Central memory CD8-positive, alpha-beta T cell (primary cell): ENCODE results near the gene MRTFB.

ENCODE experiments used
- ATAC-seq: fragments of 150-1000 bp; cut with Tn5 transposase; replicated peaks from 2 replicates; pipeline ENCODE4 v1.10.0; 2022; ENCODE audit warnings: mild to moderate bottlenecking, moderate FRiP score, moderate number of reproducible peaks; ENCODE audit not compliant: poor library complexity, severe bottlenecking; ENCODE audit errors: extremely low read depth
- DNase-seq, 2 donors: peaks; one replicate each; pipeline ENCODE4 v3.0.0; 2021; ENCODE audit warnings: low spot score in 2 of 2
- H3K27ac Mint-ChIP-seq: one replicate; pipeline ENCODE4 v1.8.0; 2022; ENCODE audit warnings: low read depth, mild to moderate bottlenecking, moderate library complexity, mixed read lengths
- H3K27me3 Mint-ChIP-seq: one replicate; pipeline ENCODE4 v1.8.0; 2022; ENCODE audit warnings: mixed read lengths
- H3K36me3 Mint-ChIP-seq: one replicate; pipeline ENCODE4 v1.8.0; 2022; ENCODE audit warnings: mild to moderate bottlenecking, moderate library complexity, mixed read lengths; ENCODE audit not compliant: insufficient read depth
- H3K4me1 Mint-ChIP-seq: one replicate; pipeline ENCODE4 v1.8.0; 2022; ENCODE audit warnings: mixed read lengths
- H3K4me3 Mint-ChIP-seq: one replicate; pipeline ENCODE4 v1.8.0; 2022; ENCODE audit warnings: mild to moderate bottlenecking, moderate library complexity, mixed read lengths
- H3K9me3 Mint-ChIP-seq: one replicate; pipeline ENCODE4 v1.8.0; 2022; ENCODE audit warnings: mixed read lengths

MRTFB gene

DNA sequence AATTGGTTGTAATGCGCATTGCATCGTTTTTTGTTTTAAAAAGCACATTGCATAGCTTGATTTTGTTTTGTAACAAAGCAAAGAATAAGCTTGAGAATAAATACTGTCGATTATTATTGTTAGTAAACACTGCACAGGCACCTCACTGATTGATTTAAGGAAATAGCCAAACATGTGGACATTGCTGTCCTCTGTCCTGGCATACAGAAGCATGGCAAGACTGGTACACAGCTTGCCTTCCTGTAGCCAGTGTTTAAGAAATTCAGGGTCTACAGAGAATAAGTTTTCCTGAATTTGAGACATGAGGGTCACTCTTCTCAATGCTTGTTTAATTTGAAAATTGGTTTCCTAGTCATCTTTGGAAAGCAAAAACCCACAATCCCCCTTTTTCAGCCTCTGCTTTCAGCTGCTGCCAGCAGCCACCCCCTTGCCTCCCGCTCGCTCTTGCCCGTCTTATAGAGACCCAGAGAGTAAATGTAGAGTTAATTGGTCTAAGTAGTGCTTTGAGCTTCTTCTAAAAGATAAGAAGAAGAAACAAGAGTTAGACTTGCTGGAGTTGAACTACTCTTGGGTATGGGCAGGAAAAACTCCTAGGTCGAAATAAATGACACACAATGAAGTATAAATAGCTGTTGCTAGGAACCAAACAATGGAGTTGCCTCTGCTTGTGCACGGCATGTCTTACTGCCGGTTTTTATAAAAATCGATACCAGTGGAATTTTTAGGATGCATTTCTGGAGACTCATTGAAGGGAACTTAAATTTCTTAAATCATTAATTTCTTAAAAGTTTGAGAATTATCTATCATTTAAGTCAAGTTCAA, 116.6 kb downstream of the MRTFB start:
- Mint-ChIP-seq H3K4me3 (no peak overlapping the region), H3K9me3 (no peaks in the 10 kb centered on the region), H3K36me3 (no peaks in the 10 kb centered on the region), H3K27me3 (no peaks in the 10 kb centered on the region), H3K4me1 (peaks cover 5% of the 10 kb centered on the region), H3K27ac (no peak overlapping the region)
- no peak for ATAC-seq
- no peak for DNase-seq

DNA sequence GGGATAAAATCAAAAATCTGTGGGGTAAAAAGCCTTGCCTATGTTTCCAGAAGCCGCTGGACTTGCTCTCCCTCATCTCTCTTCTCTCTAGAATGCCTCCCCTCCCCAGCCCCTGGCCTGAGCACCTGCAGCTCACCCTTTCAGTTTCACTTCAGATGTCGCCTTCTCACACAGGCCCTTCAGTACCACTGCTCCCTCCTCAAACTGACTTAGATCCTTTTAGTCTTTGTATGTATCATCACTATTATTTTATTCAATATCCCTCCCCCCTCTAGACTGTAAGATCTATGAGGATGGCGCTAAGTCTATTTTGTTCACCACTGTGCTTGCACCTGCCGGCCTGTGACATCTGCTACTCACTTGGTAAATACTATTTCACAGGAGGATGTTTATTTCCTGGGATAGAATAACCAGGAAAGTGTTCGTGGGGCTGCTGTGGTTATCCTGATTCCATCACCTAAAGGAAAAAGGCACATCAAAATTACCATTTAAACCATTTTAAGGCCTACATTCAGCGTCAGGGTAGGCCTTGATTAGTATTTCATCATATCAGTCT, 122.3 kb downstream of the MRTFB start:
- H3K27me3 Mint-ChIP-seq: no peaks in the 10 kb centered on the region

DNA sequence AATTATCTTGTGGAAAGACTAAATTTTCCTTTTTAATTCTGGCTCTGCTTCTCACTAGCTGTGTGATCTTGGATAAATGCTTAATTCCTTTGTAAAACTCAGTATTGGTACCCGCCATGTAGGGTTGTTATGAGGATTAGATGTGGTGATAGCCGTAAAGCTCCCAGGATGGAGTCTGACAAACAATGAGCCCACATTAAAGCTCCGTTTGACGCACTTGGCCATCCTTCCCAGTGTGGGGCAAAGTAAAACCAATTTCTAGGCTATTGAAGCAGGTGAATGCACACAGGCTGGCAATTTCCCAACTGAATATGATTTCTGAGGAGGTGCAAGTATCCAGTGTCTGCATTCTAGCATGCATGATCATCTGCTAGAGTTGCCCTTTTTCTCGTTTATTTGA, 123.6 kb downstream of the MRTFB start:
- Mint-ChIP-seq H3K27me3 (no peaks in the 10 kb centered on the region), H3K36me3 (no peaks in the 10 kb centered on the region), H3K4me1 (peaks cover 25% of the 10 kb centered on the region), H3K27ac (no peak overlapping the region), H3K4me3 (no peak overlapping the region), H3K9me3 (no peaks in the 10 kb centered on the region)
- ATAC-seq: no peak
- DNase-seq: no peak

More for the DNA sequence above, 122.3 kb downstream of the MRTFB start:
- Mint-ChIP-seq H3K4me1 (peaks cover 15% of the 10 kb centered on the region), H3K36me3 (no peaks in the 10 kb centered on the region), H3K27ac (peak overlapping the region; percentile 63), H3K4me3 (peak overlapping the region; percentile 58), H3K9me3 (no peaks in the 10 kb centered on the region)
- no peak for ATAC-seq
- no peak for DNase-seq

DNA sequence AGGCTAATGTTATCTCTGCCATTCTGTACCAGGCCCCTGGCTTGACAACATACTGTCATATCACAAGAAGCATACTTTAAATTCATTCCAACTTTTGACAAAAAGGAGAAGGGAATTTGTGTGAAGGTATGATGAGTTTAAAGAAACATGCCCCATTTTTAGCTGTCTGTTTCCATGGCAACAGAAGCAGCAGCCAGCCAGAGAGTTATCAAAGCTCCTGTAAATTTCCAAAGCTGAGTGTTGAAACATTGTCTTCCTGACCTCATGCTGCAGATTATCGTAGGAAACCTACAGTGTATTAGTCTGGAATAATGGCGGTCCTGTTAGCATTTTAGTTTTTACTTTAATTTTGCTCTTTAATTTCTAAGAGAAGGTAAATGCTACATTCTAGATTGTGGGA, 124.9 kb downstream of the MRTFB start:
- peaks cover 28% of the 10 kb centered on the region for H3K4me1 Mint-ChIP-seq
- DNase-seq: no peak
- H3K27me3 Mint-ChIP-seq: no peaks in the 10 kb centered on the region
- peaks cover 3% of the 10 kb centered on the region for H3K36me3 Mint-ChIP-seq
- no peaks in the 10 kb centered on the region for H3K9me3 Mint-ChIP-seq
- H3K27ac Mint-ChIP-seq: no peak overlapping the region
- ATAC-seq: no peak
- no peak overlapping the region for H3K4me3 Mint-ChIP-seq

DNA sequence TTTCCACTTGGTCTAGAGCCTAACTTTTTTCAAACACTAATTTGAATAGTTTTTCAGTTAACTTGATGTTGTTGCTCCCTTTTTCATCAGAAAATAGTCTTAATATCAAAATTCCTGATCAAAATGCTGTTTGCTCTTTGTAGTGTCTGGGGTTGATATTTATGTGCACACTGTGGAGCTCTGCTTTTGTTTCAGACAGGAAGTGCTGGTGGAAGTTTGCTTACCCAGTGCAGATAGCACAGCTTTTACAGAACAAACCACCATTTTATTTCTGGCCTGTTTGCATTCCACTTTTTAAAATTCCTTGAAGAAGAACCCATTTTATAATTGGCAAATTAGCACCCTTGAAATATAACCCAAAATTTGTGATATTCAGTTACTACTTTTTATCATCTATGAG, 125.4 kb downstream of the MRTFB start:
- no peaks in the 10 kb centered on the region for H3K27me3 Mint-ChIP-seq
- no peak for ATAC-seq
- H3K27ac Mint-ChIP-seq: no peak overlapping the region
- peaks cover 28% of the 10 kb centered on the region for H3K4me1 Mint-ChIP-seq
- peaks cover 3% of the 10 kb centered on the region for H3K36me3 Mint-ChIP-seq
- no peak for DNase-seq
- H3K9me3 Mint-ChIP-seq: no peaks in the 10 kb centered on the region
- H3K4me3 Mint-ChIP-seq: no peak overlapping the region

DNA sequence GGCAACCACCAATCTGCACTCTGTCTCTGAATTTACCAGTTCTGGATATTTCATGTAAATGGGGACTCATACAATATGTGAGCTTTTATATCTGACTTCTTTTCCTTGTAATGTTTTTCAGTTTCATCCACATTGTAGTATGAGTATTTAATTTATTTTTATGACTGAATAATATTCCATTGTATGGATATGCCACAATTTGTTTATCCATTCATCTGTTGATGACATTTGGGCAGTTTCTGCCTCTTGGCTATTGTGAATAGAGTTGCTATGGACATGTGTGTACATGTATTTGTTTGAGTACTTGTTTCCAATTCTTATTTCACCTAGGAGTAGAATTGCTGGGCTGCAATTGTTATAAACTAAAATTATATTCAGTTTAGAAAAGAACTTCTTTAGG, 126.9 kb downstream of the MRTFB start:
- DNase-seq (no peak), ATAC-seq (no peak)
- peaks cover 3% of the 10 kb centered on the region for H3K36me3 Mint-ChIP-seq
- no peaks in the 10 kb centered on the region for H3K9me3 Mint-ChIP-seq
- H3K4me3 Mint-ChIP-seq: no peak overlapping the region
- no peak overlapping the region for H3K27ac Mint-ChIP-seq
- no peaks in the 10 kb centered on the region for H3K27me3 Mint-ChIP-seq
- H3K4me1 Mint-ChIP-seq: peaks cover 24% of the 10 kb centered on the region

DNA sequence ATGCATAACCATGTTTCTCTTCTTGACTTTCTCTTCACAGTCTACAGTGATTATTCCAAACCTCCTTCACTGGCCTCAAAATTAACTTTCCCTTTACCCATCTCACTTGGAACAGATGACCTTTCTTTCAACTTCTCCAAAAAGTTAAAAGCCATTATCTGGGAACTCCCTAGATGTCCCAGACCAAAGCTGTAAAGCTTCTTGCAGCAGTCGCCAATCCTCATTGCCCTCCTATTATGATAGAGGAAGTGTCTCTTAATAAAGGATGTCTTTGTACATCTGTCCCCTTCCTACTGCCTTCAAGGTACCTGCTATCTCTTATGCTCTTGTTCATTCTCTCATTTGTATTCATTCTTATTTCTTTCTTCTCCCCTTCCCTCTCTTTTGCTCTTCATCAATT, 127.5 kb downstream of the MRTFB start:
- H3K27me3 Mint-ChIP-seq: no peaks in the 10 kb centered on the region
- no peak for DNase-seq
- ATAC-seq: no peak
- H3K36me3 Mint-ChIP-seq: peaks cover 3% of the 10 kb centered on the region
- H3K4me3 Mint-ChIP-seq: no peak overlapping the region
- H3K27ac Mint-ChIP-seq: no peak overlapping the region
- peaks cover 18% of the 10 kb centered on the region for H3K4me1 Mint-ChIP-seq
- H3K9me3 Mint-ChIP-seq: no peaks in the 10 kb centered on the region

DNA sequence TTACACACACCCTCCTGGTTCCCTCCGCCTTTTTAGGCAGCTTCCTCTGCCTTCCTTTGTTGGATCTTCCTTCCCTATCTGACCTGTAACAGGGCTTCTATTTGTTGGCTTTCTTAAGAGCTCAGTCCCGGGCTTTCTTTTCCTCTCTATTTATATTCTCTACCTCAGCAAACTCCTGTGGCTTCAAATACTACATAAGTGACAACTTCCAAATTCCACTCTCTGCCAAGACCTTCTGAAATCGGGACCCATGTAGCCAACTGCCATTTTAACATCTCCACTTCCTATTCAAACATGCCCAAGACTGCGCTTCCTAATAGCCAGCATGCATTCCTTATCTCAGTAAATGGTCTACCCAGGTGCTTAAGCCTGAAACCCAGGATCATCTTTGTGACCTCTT, 128.1 kb downstream of the MRTFB start:
- H3K4me3 Mint-ChIP-seq: no peak overlapping the region
- H3K4me1 Mint-ChIP-seq: peaks cover 17% of the 10 kb centered on the region
- DNase-seq (no peak), ATAC-seq (no peak)
- H3K36me3 Mint-ChIP-seq: peaks cover 3% of the 10 kb centered on the region
- H3K9me3 Mint-ChIP-seq: no peaks in the 10 kb centered on the region
- no peaks in the 10 kb centered on the region for H3K27me3 Mint-ChIP-seq
- no peak overlapping the region for H3K27ac Mint-ChIP-seq

DNA sequence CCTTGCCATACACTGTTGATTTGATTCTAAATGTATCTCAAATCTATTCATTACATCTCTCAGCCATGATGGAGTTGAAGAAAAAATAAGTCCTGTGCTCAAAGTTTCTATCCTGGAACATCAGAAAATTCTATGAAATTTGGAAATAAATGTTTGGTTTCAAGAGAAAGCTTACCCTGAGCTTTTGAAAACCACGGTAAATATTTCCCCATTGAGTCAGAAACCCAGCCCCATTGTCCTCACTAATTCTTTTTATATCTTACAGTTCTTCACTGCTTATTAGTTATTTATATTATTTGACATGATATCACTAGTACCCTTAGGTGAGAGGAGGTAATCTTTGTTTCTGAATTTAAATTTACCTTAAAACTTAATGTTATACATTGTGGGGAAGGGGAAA, 128.5 kb downstream of the MRTFB start:
- Mint-ChIP-seq H3K4me3 (no peak overlapping the region), H3K36me3 (peaks cover 3% of the 10 kb centered on the region), H3K27me3 (no peaks in the 10 kb centered on the region), H3K4me1 (peaks cover 17% of the 10 kb centered on the region), H3K27ac (no peak overlapping the region), H3K9me3 (no peaks in the 10 kb centered on the region)
- ATAC-seq: no peak
- no peak for DNase-seq

DNA sequence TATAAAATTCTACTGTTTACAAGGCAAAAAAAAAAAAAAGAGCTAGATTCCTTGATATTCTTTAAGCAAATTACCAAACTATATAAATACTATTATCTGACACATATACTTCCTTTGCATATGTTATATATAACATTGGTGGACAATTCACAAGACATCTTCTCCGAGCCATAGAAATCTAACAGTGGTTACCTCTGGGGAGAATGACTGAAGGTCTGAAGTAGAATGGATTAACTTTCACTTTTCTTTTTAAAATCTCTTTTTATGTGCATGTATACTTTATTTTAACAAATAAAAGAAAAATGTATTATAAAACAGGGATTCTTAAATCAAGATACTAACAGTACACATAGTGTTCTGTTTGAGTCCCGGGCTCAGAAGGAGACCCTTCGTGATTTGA, 131.0 kb downstream of the MRTFB start:
- Mint-ChIP-seq H3K27me3 (no peaks in the 10 kb centered on the region), H3K4me1 (peaks cover 17% of the 10 kb centered on the region), H3K36me3 (peaks cover 3% of the 10 kb centered on the region), H3K27ac (no peak overlapping the region), H3K9me3 (no peaks in the 10 kb centered on the region), H3K4me3 (no peak overlapping the region)
- DNase-seq: no peak
- no peak for ATAC-seq

DNA sequence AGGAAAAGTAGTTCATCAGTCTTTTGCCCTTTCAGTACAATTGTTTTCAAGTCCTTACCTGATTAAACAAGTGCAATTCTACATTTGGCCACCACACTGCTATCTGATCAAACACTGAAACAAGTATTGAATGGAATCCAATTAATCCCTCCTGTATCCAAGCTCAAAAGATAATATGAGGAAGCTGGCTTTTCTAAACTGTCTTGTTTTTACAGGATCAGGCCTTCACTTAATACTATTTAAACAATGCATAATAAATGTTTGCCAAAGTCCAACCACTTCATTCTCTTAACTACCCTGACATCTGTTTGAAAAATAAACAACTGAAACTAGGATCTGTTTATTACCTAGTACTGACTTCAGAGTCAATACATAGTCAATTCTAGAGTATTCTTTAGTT, 131.6 kb downstream of the MRTFB start:
- no peak overlapping the region for H3K27ac Mint-ChIP-seq
- H3K9me3 Mint-ChIP-seq: no peaks in the 10 kb centered on the region
- no peak for ATAC-seq
- H3K4me3 Mint-ChIP-seq: no peak overlapping the region
- H3K36me3 Mint-ChIP-seq: peaks cover 3% of the 10 kb centered on the region
- DNase-seq: no peak
- peaks cover 17% of the 10 kb centered on the region for H3K4me1 Mint-ChIP-seq
- no peaks in the 10 kb centered on the region for H3K27me3 Mint-ChIP-seq

DNA sequence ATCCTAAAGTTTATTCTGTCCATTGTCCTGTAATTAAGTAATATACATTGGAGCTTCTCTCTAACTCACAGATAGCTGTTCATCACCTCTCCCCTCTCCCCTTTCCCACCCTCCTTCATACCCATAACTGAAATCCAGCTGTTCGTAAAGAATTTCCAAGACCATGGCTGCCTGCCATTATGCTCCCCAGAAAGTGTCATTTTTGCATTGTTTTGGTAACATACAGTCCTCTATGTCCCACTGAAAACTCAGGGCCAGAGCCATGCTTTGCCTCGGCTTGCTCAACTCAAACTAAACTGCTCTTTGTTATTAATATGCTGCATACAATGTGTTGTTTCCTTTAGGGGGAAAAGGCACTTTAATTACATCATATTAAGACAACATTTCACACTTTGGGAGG, 132.0 kb downstream of the MRTFB start:
- ATAC-seq (no peak), DNase-seq (no peak)
- Mint-ChIP-seq H3K27me3 (no peaks in the 10 kb centered on the region), H3K36me3 (peaks cover 3% of the 10 kb centered on the region), H3K9me3 (no peaks in the 10 kb centered on the region), H3K4me1 (peaks cover 17% of the 10 kb centered on the region), H3K27ac (no peak overlapping the region), H3K4me3 (no peak overlapping the region)

DNA sequence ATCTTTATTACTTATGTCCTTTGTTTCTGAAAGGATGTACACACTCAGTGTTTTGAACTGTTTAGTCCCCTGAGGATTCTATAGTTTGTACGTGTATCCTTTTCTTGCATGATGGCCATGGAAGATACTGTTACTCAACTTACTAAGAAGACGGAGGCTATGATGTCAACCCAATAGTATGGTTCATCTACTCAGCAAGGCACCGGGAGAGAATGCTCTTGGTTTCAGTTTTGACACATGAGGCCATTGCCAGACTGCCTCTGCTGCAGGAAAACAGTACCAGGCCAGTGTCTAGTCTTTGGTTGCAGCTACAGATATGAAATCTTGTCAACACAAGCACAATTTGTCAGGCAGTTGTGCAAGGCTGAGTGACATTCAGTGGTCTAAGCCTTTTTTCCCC, 134.5 kb downstream of the MRTFB start:
- Mint-ChIP-seq H3K4me1 (peaks cover under 1% of the 10 kb centered on the region), H3K4me3 (no peak overlapping the region), H3K27ac (no peak overlapping the region), H3K36me3 (peaks cover 2% of the 10 kb centered on the region), H3K9me3 (no peaks in the 10 kb centered on the region), H3K27me3 (no peaks in the 10 kb centered on the region)
- no peak for ATAC-seq
- no peak for DNase-seq
